Karpas-422 (cell line): ENCODE measurements around the gene HMGCR. TPM values are rescaled to one million over a fixed set of nuclear protein-coding genes. Genes with fewer than 3 reads are reported as not detected.

Experiments used
- DNase-seq: peaks from one replicate; pipeline ENCODE4 v3.0.0-alpha.2; 2015
- H2AFZ ChIP-seq: fragments of 200-600 bp; sonication (generic); 2 replicates; pipeline ENCODE4 v1.6.1; 2014; ENCODE audit warnings: antibody characterized with exemption, low read length, mixed read lengths
- H3K27ac ChIP-seq: fragments of 200-600 bp; sonication (generic); 2 replicates; pipeline ENCODE4 v1.5.1; 2014; ENCODE audit warnings: mild to moderate bottlenecking, low read length, moderate library complexity
- H3K27me3 ChIP-seq: fragments of 200-600 bp; sonication (generic); 2 replicates; pipeline ENCODE4 v1.6.1; 2014; ENCODE audit warnings: low read length, mixed read lengths
- H3K36me3 ChIP-seq: fragments of 200-600 bp; sonication (generic); 2 replicates; pipeline ENCODE4 v1.6.1; 2014; ENCODE audit warnings: low read length, mixed read lengths; ENCODE audit not compliant: insufficient read depth
- H3K4me1 ChIP-seq: fragments of 200-600 bp; sonication (generic); 2 replicates; pipeline ENCODE4 v1.6.1; 2014; ENCODE audit warnings: mild to moderate bottlenecking, low read length, mixed read lengths
- H3K4me2 ChIP-seq: fragments of 200-600 bp; sonication (generic); 2 replicates; pipeline ENCODE4 v1.6.1; 2014; ENCODE audit warnings: low read length, low read depth, mild to moderate bottlenecking; ENCODE audit not compliant: poor library complexity, severe bottlenecking
- H3K4me3 ChIP-seq: fragments of 200-600 bp; sonication (generic); 2 replicates; pipeline ENCODE4 v1.5.1; 2014; ENCODE audit warnings: mild to moderate bottlenecking, antibody characterized with exemption, low read length, mixed read lengths
- H3K79me2 ChIP-seq: fragments of 200-600 bp; sonication (generic); 2 replicates; pipeline ENCODE4 v1.6.1; 2014; ENCODE audit warnings: mild to moderate bottlenecking, low read length, mixed read lengths
- H3K9ac ChIP-seq: fragments of 200-600 bp; sonication (generic); 2 replicates; pipeline ENCODE4 v1.6.0; 2014; ENCODE audit warnings: low read length
- H3K9me2 ChIP-seq: fragments of 200-600 bp; sonication (generic), shearing (Covaris generic); replicated peaks from 2 replicates; pipeline ENCODE4 v1.6.0; 2014; ENCODE audit warnings: mild to moderate bottlenecking, low read length, moderate library complexity; ENCODE audit not compliant: insufficient read depth
- H3K9me3 ChIP-seq: fragments of 300-700, 200-600 bp; sonication (generic); 2 replicates; pipeline ENCODE4 v1.6.1; 2014; ENCODE audit warnings: low read length, mixed read lengths
- H4K20me1 ChIP-seq: fragments of 200-600 bp; sonication (generic); 2 replicates; pipeline ENCODE4 v1.6.1; 2014; ENCODE audit warnings: mild to moderate bottlenecking, antibody characterized with exemption, low read length, low read depth; ENCODE audit not compliant: insufficient read depth
- total RNA-seq: library from RNA; depleted of rRNA; stranded (reverse); fragments of >200 nt; shearing (Covaris generic); gene quantifications from 2 replicates; pipeline ENCODE4 v1.2.3, GENCODE V29; 2014; ENCODE audit warnings: low replicate concordance

Gene HMGCR
- total RNA-seq, 1 experiment from 2014 or later = 172 TPM

DNA sequence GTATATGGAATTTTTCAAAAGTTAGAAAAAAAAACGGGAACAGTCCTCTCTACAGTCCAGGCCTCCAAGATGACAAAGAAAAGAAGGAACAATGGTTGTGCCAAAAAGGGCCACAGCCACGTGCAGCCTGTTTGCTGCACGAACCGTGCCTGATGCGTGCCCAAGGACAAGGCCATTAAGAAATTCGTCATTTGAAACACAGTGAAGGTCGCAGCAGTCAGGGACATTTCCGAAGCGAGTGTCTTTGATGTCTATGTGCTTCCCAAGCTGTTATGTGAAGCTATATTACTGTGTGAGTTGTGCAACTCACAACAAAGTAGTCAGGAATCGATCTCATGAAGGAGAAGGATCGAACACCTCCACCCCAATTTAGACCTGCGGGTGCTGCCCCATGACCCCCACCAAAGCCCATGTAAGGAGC lies 37.4 kb downstream of the HMGCR start:
- no peaks in the 10 kb centered on the region for H4K20me1 ChIP-seq
- no peaks in the 10 kb centered on the region for H3K27me3 ChIP-seq
- no peak overlapping the region for H3K9ac ChIP-seq
- H3K9me3 ChIP-seq = no peaks in the 10 kb centered on the region
- H3K4me1 ChIP-seq = no peaks in the 10 kb centered on the region
- peaks cover 4% of the 10 kb centered on the region; the same call in 1 of the 2 replicates for H3K36me3 ChIP-seq
- H3K79me2 ChIP-seq = 0 out of 2 replicates have a peak, but pooled peaks cover 3% of the 10 kb centered on the region
- no peaks in the 10 kb centered on the region for H3K9me2 ChIP-seq
- H3K4me3 ChIP-seq = no peak overlapping the region
- H2AFZ ChIP-seq = no peak overlapping the region
- no peak overlapping the region for H3K4me2 ChIP-seq
- H3K27ac ChIP-seq = no peak overlapping the region
- no peak for DNase-seq

DNA sequence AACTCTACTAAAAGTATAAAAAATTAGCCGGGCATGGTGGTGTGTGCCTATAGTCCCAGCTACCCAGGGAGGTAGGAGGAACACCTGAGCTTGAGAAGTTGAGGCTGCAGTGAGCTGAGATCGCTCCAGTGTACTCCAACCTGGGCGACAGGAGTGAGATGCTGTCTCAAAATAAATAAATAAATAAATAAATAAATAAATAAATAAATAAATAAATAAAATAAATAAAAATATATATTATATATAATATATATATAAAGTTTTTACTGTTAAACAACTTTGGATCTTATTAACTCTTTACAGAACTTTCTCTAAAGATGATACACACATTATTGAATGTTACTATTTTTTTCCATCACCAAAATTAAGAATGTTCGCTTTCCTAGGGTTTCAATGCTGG lies 38.4 kb downstream of the HMGCR start:
- Histone ChIP-seq H3K27ac (no peak overlapping the region), H3K27me3 (no peaks in the 10 kb centered on the region), H3K9ac (no peak overlapping the region), H3K9me2 (no peaks in the 10 kb centered on the region), H2AFZ (no peak overlapping the region), H3K4me3 (no peak overlapping the region), H3K4me1 (no peaks in the 10 kb centered on the region), H3K4me2 (no peak overlapping the region), H3K79me2 (0 out of 2 replicates have a peak, but pooled peaks cover 3% of the 10 kb centered on the region), H3K36me3 (peaks cover 4% of the 10 kb centered on the region; the same call in 1 of the 2 replicates), H3K9me3 (no peaks in the 10 kb centered on the region), H4K20me1 (no peaks in the 10 kb centered on the region)
- no peak for DNase-seq

- Histone ChIP-seq H3K27me3 (no peaks in the 10 kb centered on the region), H3K9me2 (no peaks in the 10 kb centered on the region), H4K20me1 (no peaks in the 10 kb centered on the region), H3K9me3 (no peaks in the 10 kb centered on the region), H3K4me2 (no peak overlapping the region), H2AFZ (no peak overlapping the region), H3K9ac (no peak overlapping the region), H3K79me2 (peaks cover 3% of the 10 kb centered on the region; the same call in 1 of the 2 replicates), H3K36me3 (peaks cover 37% of the 10 kb centered on the region), H3K4me3 (no peak overlapping the region), H3K4me1 (no peaks in the 10 kb centered on the region), H3K27ac (no peak overlapping the region)
- DNase-seq = no peak
Observed at GRCh38 chr5:75380099-75380498, 43.1 kb downstream of the HMGCR start.

- no peak overlapping the region for H3K27ac ChIP-seq
- peaks cover 3% of the 10 kb centered on the region; the same call in 1 of the 2 replicates for H3K79me2 ChIP-seq
- no peaks in the 10 kb centered on the region for H4K20me1 ChIP-seq
- H3K36me3 ChIP-seq = peaks cover 47% of the 10 kb centered on the region
- H3K9ac ChIP-seq = no peak overlapping the region
- H3K9me2 ChIP-seq = no peaks in the 10 kb centered on the region
- H3K9me3 ChIP-seq = no peaks in the 10 kb centered on the region
- H2AFZ ChIP-seq = no peak overlapping the region
- no peak overlapping the region for H3K4me2 ChIP-seq
- no peak for DNase-seq
- H3K27me3 ChIP-seq = no peaks in the 10 kb centered on the region
- H3K4me1 ChIP-seq = no peaks in the 10 kb centered on the region
- no peak overlapping the region for H3K4me3 ChIP-seq
Observed at GRCh38 chr5:75381456-75381855, 44.4 kb downstream of the HMGCR start.

- Histone ChIP-seq H3K27me3 (no peaks in the 10 kb centered on the region), H3K36me3 (peaks cover 55% of the 10 kb centered on the region), H3K9ac (no peak overlapping the region), H3K79me2 (no peaks in the 10 kb centered on the region; the same call in 1 of the 2 replicates), H3K4me3 (no peak overlapping the region), H3K4me1 (no peaks in the 10 kb centered on the region), H3K4me2 (no peak overlapping the region), H3K9me2 (no peaks in the 10 kb centered on the region), H3K27ac (no peak overlapping the region), H4K20me1 (no peaks in the 10 kb centered on the region), H3K9me3 (no peaks in the 10 kb centered on the region), H2AFZ (no peak overlapping the region)
- DNase-seq = no peak
Observed at GRCh38 chr5:75384218-75384617, 47.2 kb downstream of the HMGCR start.

DNA sequence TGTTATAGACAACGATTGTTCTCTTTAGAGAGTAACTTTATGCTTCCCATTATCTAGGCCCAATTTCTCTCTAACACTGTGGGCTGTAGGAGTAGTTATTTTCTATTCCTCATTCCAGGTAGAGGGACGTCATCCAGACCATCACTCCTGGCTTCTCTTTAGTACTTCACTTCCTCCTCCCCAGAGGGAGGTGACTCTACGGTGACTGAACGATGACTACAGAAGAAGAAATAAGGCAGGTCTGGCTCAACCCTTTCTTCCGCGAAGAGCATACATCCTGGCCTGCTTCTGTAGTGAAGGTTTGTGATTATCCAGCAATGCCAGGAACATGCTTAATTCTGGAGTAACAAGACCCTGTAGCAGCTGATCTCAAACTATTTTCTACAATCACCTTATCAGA lies 50.8 kb downstream of the HMGCR start:
- H3K27me3 ChIP-seq = no peaks in the 10 kb centered on the region
- no peak overlapping the region for H2AFZ ChIP-seq

DNA sequence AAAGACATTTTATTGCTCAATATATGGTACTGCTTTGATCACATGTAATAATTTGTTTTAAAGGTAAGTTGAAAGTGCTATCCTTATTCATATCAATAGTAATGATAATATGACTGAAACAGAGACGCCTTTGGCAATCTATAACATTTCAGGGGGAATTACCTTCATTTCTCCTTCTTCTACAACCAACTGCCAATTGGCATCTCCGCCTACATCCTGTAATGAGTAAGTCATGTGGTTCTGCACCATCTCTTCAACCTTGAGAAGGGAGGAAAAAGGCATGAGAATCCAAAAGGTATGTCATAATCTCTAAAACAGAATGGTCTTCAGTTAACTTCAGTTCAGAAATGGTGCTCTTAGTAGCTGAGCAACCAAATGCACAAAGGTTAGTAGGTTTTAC lies 52.4 kb downstream of the HMGCR start:
- Histone ChIP-seq H2AFZ (no peak overlapping the region), H4K20me1 (no peaks in the 10 kb centered on the region), H3K27me3 (no peaks in the 10 kb centered on the region), H3K4me1 (no peaks in the 10 kb centered on the region), H3K4me2 (no peak overlapping the region), H3K9me3 (no peaks in the 10 kb centered on the region), H3K9me2 (no peaks in the 10 kb centered on the region), H3K79me2 (no peaks in the 10 kb centered on the region), H3K9ac (no peak overlapping the region), H3K4me3 (no peak overlapping the region), H3K36me3 (peaks cover 34% of the 10 kb centered on the region), H3K27ac (no peak overlapping the region)
- DNase-seq = no peak

More for the DNA sequence above, 50.8 kb downstream of the HMGCR start:
- Histone ChIP-seq H3K36me3 (peaks cover 43% of the 10 kb centered on the region), H3K9me3 (no peaks in the 10 kb centered on the region), H3K9ac (no peak overlapping the region), H3K79me2 (no peaks in the 10 kb centered on the region; the same call in 1 of the 2 replicates), H3K4me2 (no peak overlapping the region), H3K9me2 (no peaks in the 10 kb centered on the region), H4K20me1 (no peaks in the 10 kb centered on the region), H3K4me3 (no peak overlapping the region), H3K27ac (no peak overlapping the region), H3K4me1 (no peaks in the 10 kb centered on the region)
- no peak for DNase-seq

DNA sequence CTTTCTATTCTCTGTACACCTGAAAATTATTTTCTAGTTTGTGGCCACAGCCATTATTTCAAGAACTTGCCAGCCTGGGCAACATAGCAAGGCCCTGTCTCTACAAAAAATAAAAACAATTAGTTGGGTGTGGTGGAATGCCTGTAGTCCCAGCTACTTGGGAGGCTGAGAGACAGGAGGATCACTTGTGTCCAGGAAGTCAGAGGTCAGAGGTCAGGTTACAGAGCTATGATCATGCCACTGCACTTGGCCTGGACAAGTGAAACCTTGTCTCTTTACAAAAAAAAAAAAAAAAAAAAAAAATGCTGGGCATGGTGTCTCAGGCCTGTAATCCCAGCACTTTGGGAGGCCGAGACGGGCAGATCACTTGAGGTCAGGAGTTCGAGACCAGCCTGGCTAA lies 58.3 kb downstream of the HMGCR start:
- Histone ChIP-seq H4K20me1 (no peaks in the 10 kb centered on the region), H3K4me3 (no peak overlapping the region), H3K9me3 (no peaks in the 10 kb centered on the region)

More for the DNA sequence above, 58.3 kb downstream of the HMGCR start:
- H3K27ac ChIP-seq = no peak overlapping the region
- DNase-seq = no peak
- no peak overlapping the region for H3K9ac ChIP-seq
- no peaks in the 10 kb centered on the region for H3K27me3 ChIP-seq
- H3K4me2 ChIP-seq = no peak overlapping the region
- peaks cover 7% of the 10 kb centered on the region; the same call in 1 of the 2 replicates for H3K79me2 ChIP-seq
- no peaks in the 10 kb centered on the region for H3K36me3 ChIP-seq
- H2AFZ ChIP-seq = no peak overlapping the region
- no peaks in the 10 kb centered on the region for H3K9me2 ChIP-seq
- no peaks in the 10 kb centered on the region for H3K4me1 ChIP-seq
